ENCODE data around the gene MRPS10.
"Not testable (repeated sequence)": the region's sequence is repeated elsewhere in the genome, so short reads cannot be mapped to it uniquely, and the experiment has no call there.

DNA sequence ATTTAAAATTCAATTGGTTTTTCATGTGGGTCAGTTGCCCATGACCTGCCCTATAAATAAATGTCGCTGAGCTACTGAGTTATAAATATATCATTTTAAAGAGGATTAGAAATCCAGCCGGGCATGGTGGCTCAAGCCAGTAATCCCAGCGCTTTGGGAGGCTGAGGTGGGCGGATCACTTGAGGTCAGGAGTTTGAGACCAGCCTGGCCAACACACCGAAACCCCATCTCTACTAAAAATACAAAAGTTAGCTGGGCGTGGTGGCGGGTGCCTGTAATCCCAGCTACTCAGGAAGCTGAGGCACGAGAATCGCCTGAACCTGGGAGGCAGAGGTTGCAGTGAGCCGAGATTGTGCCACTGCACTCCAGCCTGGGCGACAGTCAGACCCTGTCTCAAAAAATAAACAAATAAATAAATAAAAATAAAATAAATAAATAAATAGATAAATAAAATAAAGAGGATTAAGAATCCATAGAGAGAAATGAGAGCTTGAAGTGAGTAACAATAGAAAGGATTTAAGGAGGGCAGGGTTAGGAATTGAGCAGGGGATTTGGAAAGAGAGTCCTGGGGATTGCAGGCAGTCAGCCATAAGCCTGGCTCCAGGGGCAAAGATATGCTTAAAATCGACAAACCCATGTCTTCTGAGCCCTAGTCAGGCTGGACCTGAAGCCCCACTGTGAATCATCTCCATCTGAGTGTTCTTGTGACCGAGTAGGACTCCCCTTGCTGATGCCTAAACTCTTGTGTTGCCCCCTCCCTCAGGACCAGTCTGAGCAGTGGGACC, 15.3 kb downstream of the MRPS10 start:
- TF ChIP-seq, protein P1, sequence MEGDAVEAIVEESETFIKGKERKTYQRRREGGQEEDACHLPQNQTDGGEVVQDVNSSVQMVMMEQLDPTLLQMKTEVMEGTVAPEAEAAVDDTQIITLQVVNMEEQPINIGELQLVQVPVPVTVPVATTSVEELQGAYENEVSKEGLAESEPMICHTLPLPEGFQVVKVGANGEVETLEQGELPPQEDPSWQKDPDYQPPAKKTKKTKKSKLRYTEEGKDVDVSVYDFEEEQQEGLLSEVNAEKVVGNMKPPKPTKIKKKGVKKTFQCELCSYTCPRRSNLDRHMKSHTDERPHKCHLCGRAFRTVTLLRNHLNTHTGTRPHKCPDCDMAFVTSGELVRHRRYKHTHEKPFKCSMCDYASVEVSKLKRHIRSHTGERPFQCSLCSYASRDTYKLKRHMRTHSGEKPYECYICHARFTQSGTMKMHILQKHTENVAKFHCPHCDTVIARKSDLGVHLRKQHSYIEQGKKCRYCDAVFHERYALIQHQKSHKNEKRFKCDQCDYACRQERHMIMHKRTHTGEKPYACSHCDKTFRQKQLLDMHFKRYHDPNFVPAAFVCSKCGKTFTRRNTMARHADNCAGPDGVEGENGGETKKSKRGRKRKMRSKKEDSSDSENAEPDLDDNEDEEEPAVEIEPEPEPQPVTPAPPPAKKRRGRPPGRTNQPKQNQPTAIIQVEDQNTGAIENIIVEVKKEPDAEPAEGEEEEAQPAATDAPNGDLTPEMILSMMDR (IDR thresholded peaks at IDR 0.05), result not testable (repeated sequence)
- TF ChIP-seq SIN3A (IDR thresholded peaks at IDR 0.05; ENCODE audit: borderline replicate concordance, low read depth, low read length); TAF1 (IDR thresholded peaks at IDR 0.05; ENCODE audit: borderline replicate concordance, low read depth, low read length); EP300 (IDR thresholded peaks at IDR 0.05; ENCODE audit: borderline replicate concordance in 1 of 2, low read depth in 1 of 2, low read length in 1 of 2); EZH2phosphoT487 (IDR thresholded peaks at IDR 0.05; ENCODE audit: borderline replicate concordance, low read depth); JUND (IDR thresholded peaks at IDR 0.05); RCOR1 (IDR thresholded peaks at IDR 0.05; ENCODE audit: low read length); RXRA (IDR thresholded peaks at IDR 0.05; ENCODE audit: borderline replicate concordance, low read depth); POLR2AphosphoS5 (IDR thresholded peaks at IDR 0.05; ENCODE audit: low read depth, low read length); MXI1 (IDR thresholded peaks at IDR 0.05; ENCODE audit: low read depth, low read length); SMC3 (IDR thresholded peaks at IDR 0.05; ENCODE audit: low read depth, low read length): not testable (repeated sequence)
- TF ChIP-seq, protein P2, sequence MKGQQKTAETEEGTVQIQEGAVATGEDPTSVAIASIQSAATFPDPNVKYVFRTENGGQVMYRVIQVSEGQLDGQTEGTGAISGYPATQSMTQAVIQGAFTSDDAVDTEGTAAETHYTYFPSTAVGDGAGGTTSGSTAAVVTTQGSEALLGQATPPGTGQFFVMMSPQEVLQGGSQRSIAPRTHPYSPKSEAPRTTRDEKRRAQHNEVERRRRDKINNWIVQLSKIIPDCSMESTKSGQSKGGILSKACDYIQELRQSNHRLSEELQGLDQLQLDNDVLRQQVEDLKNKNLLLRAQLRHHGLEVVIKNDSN (IDR thresholded peaks at IDR 0.05; ENCODE audit: borderline replicate concordance, low read depth), result not testable (repeated sequence)
- TF ChIP-seq, protein P3, sequence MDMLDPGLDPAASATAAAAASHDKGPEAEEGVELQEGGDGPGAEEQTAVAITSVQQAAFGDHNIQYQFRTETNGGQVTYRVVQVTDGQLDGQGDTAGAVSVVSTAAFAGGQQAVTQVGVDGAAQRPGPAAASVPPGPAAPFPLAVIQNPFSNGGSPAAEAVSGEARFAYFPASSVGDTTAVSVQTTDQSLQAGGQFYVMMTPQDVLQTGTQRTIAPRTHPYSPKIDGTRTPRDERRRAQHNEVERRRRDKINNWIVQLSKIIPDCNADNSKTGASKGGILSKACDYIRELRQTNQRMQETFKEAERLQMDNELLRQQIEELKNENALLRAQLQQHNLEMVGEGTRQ (IDR thresholded peaks at IDR 0.05; ENCODE audit: borderline replicate concordance, low read depth, low read length), result not testable (repeated sequence)

Measured in SK-N-SH (cell line).